HepG2 (cell line): Measurements from ENCODE around the gene CHRNA7. TPM values are rescaled to one million over a fixed set of nuclear protein-coding genes. Genes with fewer than 3 reads are reported as not detected.

Experiments used
- ATAC-seq: fragments of 200-7000 bp; cut with Tn5 transposase; 3 replicates; pipeline ENCODE4 v1.9.1; 2020; ENCODE audit warnings: mild to moderate bottlenecking, moderate library complexity
- BruUV-seq: library from RNA; stranded (reverse); fragments of 400-500 nt; replicated peaks from 2 replicates; lab custom pipeline; 2021; lab: Mats Ljungman, UMichigan
- CTCF ChIA-PET: fragments of 300-600 bp; formaldehyde crosslinking; extraction: SDS; loops from one replicate; lab custom pipeline; 2021; ENCODE audit warnings: low total read pairs, inconsistent platforms, low intra/inter-chr PET ratio; lab: Yijun Ruan, JAX
- POLR2A ChIA-PET: fragments of 350-600 bp; sonication (Branson Sonifier 250); formaldehyde crosslinking; loops from one replicate; lab custom pipeline; 2020; ENCODE audit warnings: antibody characterized with exemption, inconsistent platforms; lab: Yijun Ruan, JAX
- DNase-seq: peaks from one replicate; pipeline ENCODE4 v3.0.0-alpha.2; 2015; ENCODE audit warnings: low spot score
- FAIRE-seq: peaks from 3 replicates; lab custom pipeline; 2011; peaks lifted over from hg19 to GRCh38; lab: Jason Lieb, UNC
- H2AFZ ChIP-seq: one replicate; pipeline ENCODE4 v1.6.1; 2011; ENCODE audit warnings: low read length, inconsistent platforms
- H3K27ac ChIP-seq: fragments of 300-600 bp; 3 replicates; pipeline ENCODE4 v1.8.0; 2011; ENCODE audit warnings: mixed run types, mild to moderate bottlenecking, mixed read lengths, low read length, inconsistent platforms; ENCODE audit not compliant: insufficient read depth; ENCODE audit errors: extremely low read length
- H3K27me3 ChIP-seq, 2 experiments: fragments of 200-600 bp in 1 of 2; 2 replicates in 1 of 2; 3 replicates in 1 of 2; pipeline versions ENCODE4 v1.6.0 to v1.8.0; 2011; ENCODE audit warnings: low read length in 2 of 2, mild to moderate bottlenecking in 2 of 2, moderate library complexity in 2 of 2, inconsistent platforms in 1 of 2; ENCODE audit not compliant: insufficient read depth in 2 of 2, control insufficient read depth in 1 of 2
- H3K36me3 ChIP-seq, 2 experiments: fragments of 200-600 bp in 1 of 2; replicated peaks in 1 of 2; 2 replicates in 1 of 2; 3 replicates in 1 of 2; pipeline versions ENCODE4 v1.5.1 to v1.8.0; 2011; ENCODE audit warnings: low read length in 2 of 2, inconsistent platforms in 1 of 2; ENCODE audit not compliant: insufficient read depth in 2 of 2, control insufficient read depth in 1 of 2
- H3K4me1 ChIP-seq: 2 replicates; pipeline ENCODE4 v1.5.1; 2012; ENCODE audit warnings: low read length, inconsistent platforms; ENCODE audit not compliant: insufficient read depth
- H3K4me2 ChIP-seq: 2 replicates; pipeline ENCODE4 v1.6.0; 2011; ENCODE audit warnings: low read depth, low read length, inconsistent platforms
- H3K4me3 ChIP-seq, 3 experiments: fragments of 200-600 bp in 1 of 3; sonication (generic), shearing (Covaris generic) in 1 of 3; replicated peaks in 1 of 3; 2 replicates each; pipeline ENCODE4 v1.5.1; 2011 to 2016; ENCODE audit warnings: low read length in 3 of 3, inconsistent platforms in 2 of 3, low read depth in 2 of 3, mild to moderate bottlenecking in 2 of 3, control low read depth in 1 of 3, mixed read lengths in 1 of 3; ENCODE audit not compliant: insufficient read depth in 1 of 3
- H3K79me2 ChIP-seq: one replicate; pipeline ENCODE4 v1.6.1; 2011; ENCODE audit warnings: low read length, inconsistent platforms; ENCODE audit not compliant: insufficient read depth
- H3K9ac ChIP-seq: 2 replicates; pipeline ENCODE4 v1.6.0; 2011; ENCODE audit warnings: mild to moderate bottlenecking, low read depth, low read length, inconsistent platforms; ENCODE audit not compliant: insufficient read depth
- H3K9me3 ChIP-seq: 2 replicates; pipeline ENCODE4 v1.5.1; 2012; ENCODE audit warnings: mild to moderate bottlenecking, low read length
- H4K20me1 ChIP-seq: 2 replicates; pipeline ENCODE4 v1.6.0; 2011; ENCODE audit warnings: inconsistent platforms, mild to moderate bottlenecking, low read length, moderate library complexity; ENCODE audit not compliant: insufficient read depth
- FOXP1 ChIP-seq, 2 experiments: fragments of 450-650 bp in 1 of 2; IDR thresholded peaks; 2 replicates each; pipeline ENCODE4 v1.6.1; 2017 to 2018; ENCODE audit warnings: antibody characterized with exemption in 1 of 2
- GPN1 ChIP-seq: sonication (generic); formaldehyde crosslinking; IDR thresholded peaks from 2 replicates; pipeline ENCODE4 v1.5.1; 2020; ENCODE audit warnings: missing genetic modification reagents, borderline replicate concordance
- HMGA1 ChIP-seq: sonication (generic); formaldehyde crosslinking; conservative IDR thresholded peaks from 2 replicates; pipeline ENCODE4 v1.4.0; 2020; ENCODE audit warnings: missing genetic modification reagents
- THYN1 ChIP-seq: sonication (generic); formaldehyde crosslinking; IDR thresholded peaks from 2 replicates; pipeline ENCODE4 v1.8.1; 2023; ENCODE audit warnings: low read depth, mild to moderate bottlenecking, moderate library complexity, missing genetic modification reagents, borderline replicate concordance
- WIZ ChIP-seq: sonication (generic); formaldehyde crosslinking; IDR thresholded peaks from 2 replicates; pipeline ENCODE4 v1.5.1; 2020; ENCODE audit warnings: mild to moderate bottlenecking, missing genetic modification reagents
- ZFP36L1 ChIP-seq: sonication (generic); formaldehyde crosslinking; IDR thresholded peaks from 2 replicates; pipeline ENCODE4 v1.8.0; 2022; ENCODE audit warnings: mild to moderate bottlenecking, missing genetic modification reagents, moderate library complexity
- ZNF24 ChIP-seq: fragments of 450-650 bp; IDR thresholded peaks from 2 replicates; pipeline ENCODE4 v1.6.1; 2017; ENCODE audit warnings: antibody characterized with exemption, mild to moderate bottlenecking
- ZNF354B ChIP-seq: sonication (generic); formaldehyde crosslinking; IDR thresholded peaks from 2 replicates; pipeline ENCODE4 v1.8.0; 2022; ENCODE audit warnings: mild to moderate bottlenecking, missing genetic modification reagents
- ZNF605 ChIP-seq: sonication (generic); formaldehyde crosslinking; IDR thresholded peaks from 2 replicates; pipeline ENCODE4 v1.8.0; 2022; ENCODE audit warnings: mild to moderate bottlenecking, missing genetic modification reagents
- WGBS: methylation state at CpG from one replicate; pipeline ENCODE4 v1.1.6; 2017; ENCODE audit warnings: low lambda C conversion rate; 5-methylcytosine and 5-hydroxymethylcytosine counted together
- in situ Hi-C: cut with HindIII; loops from 2 replicates; pipeline ENCODE4 v1.10.0; 2017; ENCODE audit warnings: low pct_unique_long_range_greater_than_20kb; ENCODE audit not compliant: extremely low pct_ligation_motif_present
- intact Hi-C: fragments of 100-400 bp; cut with micrococcal nuclease; formaldehyde crosslinking; loops from one replicate; pipeline ENCODE4 v1.10.0; 2022; ENCODE audit not compliant: unreplicated experiment
- polyA plus RNA-seq, 8 experiments: library from polyadenylated mRNA; depleted of rRNA in 3 of 8; stranded (reverse) in 7 of 8; unstranded in 1 of 8; fragments of >200 nt; fragmentation: Illumina TruSeq in 4 of 8; extraction: Trizol in 4 of 8; gene quantifications; 2 replicates each; pipeline versions ENCODE4 v1.2.1 to v1.2.3, GENCODE V29; 2011 to 2016; ENCODE audit warnings: low read depth in 4 of 8, missing spikeins in 1 of 8, mixed read lengths in 1 of 8; ENCODE audit not compliant: insufficient read depth in 1 of 8
- total RNA-seq, 5 experiments: library from RNA; depleted of rRNA; stranded (reverse); fragments of >200 nt; fragmentation: Illumina TruSeq; extraction: Trizol; gene quantifications; 2 replicates each; pipeline ENCODE4 v1.2.3, GENCODE V29; 2016; ENCODE audit warnings: low read depth in 1 of 5
- TF ChIP-seq, protein P1 (sequence below): sonication (generic); formaldehyde crosslinking; IDR thresholded peaks from 2 replicates; pipeline ENCODE4 v1.4.0; 2020; ENCODE audit warnings: missing genetic modification reagents, borderline replicate concordance
- TF ChIP-seq, protein P2 (sequence below): sonication (generic); formaldehyde crosslinking; IDR thresholded peaks from 2 replicates; pipeline ENCODE4 v1.4.0; 2020; ENCODE audit warnings: mild to moderate bottlenecking, missing genetic modification reagents
- TF ChIP-seq, protein P3 (sequence below): sonication (generic); formaldehyde crosslinking; IDR thresholded peaks from 2 replicates; pipeline ENCODE4 v1.4.0; 2020; ENCODE audit warnings: missing genetic modification reagents, borderline replicate concordance

CHRNA7 gene
- total and polyA plus RNA-seq, 2 of the 13 experiments (the other 11 are each of a cell fraction or from before 2014, with no cell fraction given): 1.3 to 1.4 TPM

DNA sequence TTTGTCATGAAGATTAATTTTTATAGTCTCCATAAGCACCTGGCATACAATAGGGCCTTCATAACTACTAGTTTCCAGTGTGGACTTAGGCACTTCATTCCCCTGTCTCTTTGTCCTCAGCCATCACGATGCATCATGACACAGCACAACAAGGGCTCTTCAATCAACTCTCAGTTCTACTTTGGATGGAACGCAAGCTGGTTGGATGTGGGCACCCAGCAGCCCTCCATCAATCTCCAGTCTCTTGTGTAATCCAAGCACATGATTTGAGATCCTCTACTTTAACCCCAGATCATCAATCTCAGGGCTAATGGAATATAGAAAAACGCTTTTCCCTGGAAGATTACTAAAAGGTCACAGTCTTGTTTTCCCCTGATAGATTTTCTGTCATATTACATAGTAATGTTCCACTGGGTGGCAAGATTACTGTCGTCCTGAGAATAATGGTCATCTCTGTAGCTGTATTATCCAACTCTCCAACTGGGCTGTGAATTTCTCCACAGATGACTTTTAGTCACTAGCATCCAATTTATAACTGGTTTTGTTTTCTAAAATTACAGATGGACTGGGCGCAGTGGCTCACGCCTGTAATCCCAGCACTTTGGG lies 22.9 kb upstream of the CHRNA7 start:
- Histone ChIP-seq H3K4me2 (no peak overlapping the region), H3K36me3 (no peaks in the 10 kb centered on the region), H2AFZ (no peak overlapping the region), H3K4me3 (no peak overlapping the region), H3K27ac (no peak overlapping the region), H3K4me1 (no peaks in the 10 kb centered on the region), H3K27me3 (no peaks in the 10 kb centered on the region), H4K20me1 (no peaks in the 10 kb centered on the region), H3K9ac (no peak overlapping the region), H3K9me3 (no peaks in the 10 kb centered on the region), H3K79me2 (no peaks in the 10 kb centered on the region)
- ChIA-PET POLR2A (no interaction called here), CTCF (no interaction called here)
- TF ChIP-seq, protein P1, sequence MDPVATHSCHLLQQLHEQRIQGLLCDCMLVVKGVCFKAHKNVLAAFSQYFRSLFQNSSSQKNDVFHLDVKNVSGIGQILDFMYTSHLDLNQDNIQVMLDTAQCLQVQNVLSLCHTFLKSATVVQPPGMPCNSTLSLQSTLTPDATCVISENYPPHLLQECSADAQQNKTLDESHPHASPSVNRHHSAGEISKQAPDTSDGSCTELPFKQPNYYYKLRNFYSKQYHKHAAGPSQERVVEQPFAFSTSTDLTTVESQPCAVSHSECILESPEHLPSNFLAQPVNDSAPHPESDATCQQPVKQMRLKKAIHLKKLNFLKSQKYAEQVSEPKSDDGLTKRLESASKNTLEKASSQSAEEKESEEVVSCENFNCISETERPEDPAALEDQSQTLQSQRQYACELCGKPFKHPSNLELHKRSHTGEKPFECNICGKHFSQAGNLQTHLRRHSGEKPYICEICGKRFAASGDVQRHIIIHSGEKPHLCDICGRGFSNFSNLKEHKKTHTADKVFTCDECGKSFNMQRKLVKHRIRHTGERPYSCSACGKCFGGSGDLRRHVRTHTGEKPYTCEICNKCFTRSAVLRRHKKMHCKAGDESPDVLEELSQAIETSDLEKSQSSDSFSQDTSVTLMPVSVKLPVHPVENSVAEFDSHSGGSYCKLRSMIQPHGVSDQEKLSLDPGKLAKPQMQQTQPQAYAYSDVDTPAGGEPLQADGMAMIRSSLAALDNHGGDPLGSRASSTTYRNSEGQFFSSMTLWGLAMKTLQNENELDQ (CRISPR knock-in tag): no peak
- TF ChIP-seq, protein P2, sequence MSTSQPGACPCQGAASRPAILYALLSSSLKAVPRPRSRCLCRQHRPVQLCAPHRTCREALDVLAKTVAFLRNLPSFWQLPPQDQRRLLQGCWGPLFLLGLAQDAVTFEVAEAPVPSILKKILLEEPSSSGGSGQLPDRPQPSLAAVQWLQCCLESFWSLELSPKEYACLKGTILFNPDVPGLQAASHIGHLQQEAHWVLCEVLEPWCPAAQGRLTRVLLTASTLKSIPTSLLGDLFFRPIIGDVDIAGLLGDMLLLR: no peak
- no peak for TF ChIP-seq ZNF605
- TF ChIP-seq ZFP36L1 (CRISPR knock-in tag): no peak
- in situ Hi-C loops: no loop called here
- WGBS: 3% methylated on average over 6 of the region's 6 CpGs
- no peak for DNase-seq
- FAIRE-seq: no peak
- intact Hi-C loops: no loop called here
- no TSS peak for BruUV-seq
- ATAC-seq: no peak

DNA sequence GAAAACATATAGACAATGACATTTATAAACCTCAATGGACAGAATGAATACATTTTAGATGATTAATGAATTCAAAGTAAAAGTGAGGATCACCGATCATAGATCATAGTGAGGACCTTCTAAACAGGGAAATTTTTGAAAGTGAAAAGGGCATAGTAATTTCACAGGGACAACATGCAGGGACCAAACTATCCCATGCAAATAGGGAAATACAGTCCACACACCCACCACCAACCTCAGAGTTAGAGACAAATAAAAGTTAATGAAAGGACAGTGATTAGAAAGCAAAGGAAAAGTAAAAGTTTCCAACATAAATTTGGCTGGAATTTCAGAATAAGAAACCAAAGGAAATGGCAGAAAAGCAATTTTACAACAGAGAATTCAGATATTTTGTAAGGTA lies 15.4 kb upstream of the CHRNA7 start:
- BruUV-seq: no TSS peak
- TF ChIP-seq HMGA1 (no peak), ZNF24 (no peak), THYN1 (CRISPR knock-in tag) (no peak), FOXP1 (IDR thresholded peaks at IDR 0.05) (no peak), FOXP1 (CRISPR knock-in tag; IDR thresholded peaks at IDR 0.05) (no peak), WIZ (CRISPR knock-in tag) (no peak), GPN1 (no peak), ZNF354B (CRISPR knock-in tag) (no peak)
- TF ChIP-seq, protein P3, sequence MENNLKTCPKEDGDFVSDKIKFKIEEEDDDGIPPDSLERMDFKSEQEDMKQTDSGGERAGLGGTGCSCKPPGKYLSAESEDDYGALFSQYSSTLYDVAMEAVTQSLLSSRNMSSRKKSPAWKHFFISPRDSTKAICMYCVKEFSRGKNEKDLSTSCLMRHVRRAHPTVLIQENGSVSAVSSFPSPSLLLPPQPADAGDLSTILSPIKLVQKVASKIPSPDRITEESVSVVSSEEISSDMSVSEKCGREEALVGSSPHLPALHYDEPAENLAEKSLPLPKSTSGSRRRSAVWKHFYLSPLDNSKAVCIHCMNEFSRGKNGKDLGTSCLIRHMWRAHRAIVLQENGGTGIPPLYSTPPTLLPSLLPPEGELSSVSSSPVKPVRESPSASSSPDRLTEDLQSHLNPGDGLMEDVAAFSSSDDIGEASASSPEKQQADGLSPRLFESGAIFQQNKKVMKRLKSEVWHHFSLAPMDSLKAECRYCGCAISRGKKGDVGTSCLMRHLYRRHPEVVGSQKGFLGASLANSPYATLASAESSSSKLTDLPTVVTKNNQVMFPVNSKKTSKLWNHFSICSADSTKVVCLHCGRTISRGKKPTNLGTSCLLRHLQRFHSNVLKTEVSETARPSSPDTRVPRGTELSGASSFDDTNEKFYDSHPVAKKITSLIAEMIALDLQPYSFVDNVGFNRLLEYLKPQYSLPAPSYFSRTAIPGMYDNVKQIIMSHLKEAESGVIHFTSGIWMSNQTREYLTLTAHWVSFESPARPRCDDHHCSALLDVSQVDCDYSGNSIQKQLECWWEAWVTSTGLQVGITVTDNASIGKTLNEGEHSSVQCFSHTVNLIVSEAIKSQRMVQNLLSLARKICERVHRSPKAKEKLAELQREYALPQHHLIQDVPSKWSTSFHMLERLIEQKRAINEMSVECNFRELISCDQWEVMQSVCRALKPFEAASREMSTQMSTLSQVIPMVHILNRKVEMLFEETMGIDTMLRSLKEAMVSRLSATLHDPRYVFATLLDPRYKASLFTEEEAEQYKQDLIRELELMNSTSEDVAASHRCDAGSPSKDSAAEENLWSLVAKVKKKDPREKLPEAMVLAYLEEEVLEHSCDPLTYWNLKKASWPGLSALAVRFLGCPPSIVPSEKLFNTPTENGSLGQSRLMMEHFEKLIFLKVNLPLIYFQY (CRISPR knock-in tag): no peak
- TF ChIP-seq, all 625 proteins: peak for 0
- intact Hi-C loops: no loop called here
- no peak overlapping the region for H3K9ac ChIP-seq
- no peak overlapping the region for H3K4me3 ChIP-seq
- 42% methylated on average over 1 of the region's 1 CpG for WGBS
- DNase-seq: no peak
- no peaks in the 10 kb centered on the region for H3K4me1 ChIP-seq
- no peak overlapping the region for H2AFZ ChIP-seq
- FAIRE-seq: no peak
- H3K79me2 ChIP-seq: no peaks in the 10 kb centered on the region
- no peaks in the 10 kb centered on the region for H4K20me1 ChIP-seq
- H3K36me3 ChIP-seq: no peaks in the 10 kb centered on the region
- ATAC-seq: no peak
- in situ Hi-C loops: no loop called here
- ChIA-PET CTCF (no interaction called here), POLR2A (no interaction called here)
- no peak overlapping the region for H3K27ac ChIP-seq
- no peaks in the 10 kb centered on the region; a peak in 2 of 5 replicates for H3K27me3 ChIP-seq
- H3K9me3 ChIP-seq: no peaks in the 10 kb centered on the region
- no peak overlapping the region for H3K4me2 ChIP-seq
